Ovary (tissue), 10 donors: Measurements from ENCODE around the gene CCDC71L. TPM values are rescaled to one million over a fixed set of nuclear protein-coding genes. Genes with fewer than 3 reads are reported as not detected.
"Not testable (repeated sequence)": the region's sequence is repeated elsewhere in the genome, so short reads cannot be mapped to it uniquely, and the experiment has no call there.

Experiments used
- DNase-seq, 5 donors: peaks; one replicate each; pipeline ENCODE4 v3.0.0-alpha.2; 2019 to 2020
- H3K27ac ChIP-seq, 2 donors: fragments of 200-600 bp; one replicate each; pipeline versions ENCODE4 v1.5.1 to v1.8.0; 2019 to 2022
- H3K27me3 ChIP-seq: fragments of 200-600 bp; one replicate; pipeline ENCODE4 v1.8.0; 2022
- H3K36me3 ChIP-seq: fragments of 200-600 bp; sonication (generic); one replicate; pipeline ENCODE4 v1.5.1; 2019
- H3K4me1 ChIP-seq: one replicate; pipeline ENCODE4 v1.8.1; 2013; ENCODE audit warnings: mild to moderate bottlenecking, moderate library complexity; ENCODE audit not compliant: insufficient read depth
- H3K4me3 ChIP-seq: fragments of 200-600 bp; sonication (generic); one replicate; pipeline ENCODE4 v1.5.1; 2017
- H3K9me3 ChIP-seq, 2 donors: fragments of 200-600 bp in 1 of 2; sonication (generic) in 1 of 2; one replicate each; pipeline versions ENCODE4 v1.5.1 to v1.8.1; 2013 to 2019; ENCODE audit warnings: mild to moderate bottlenecking in 1 of 2, moderate library complexity in 1 of 2
- EP300 ChIP-seq: sonication (generic); formaldehyde crosslinking; IDR thresholded peaks from one replicate; pipeline ENCODE4 v1.6.1; 2017; ENCODE audit warnings: antibody characterized with exemption
- POLR2A ChIP-seq: fragments of 450-650 bp; IDR thresholded peaks from one replicate; pipeline ENCODE4 v1.6.1; 2017; ENCODE audit warnings: antibody characterized with exemption, mild to moderate bottlenecking, moderate library complexity
- WGBS, 3 donors: extraction: QIAGEN DNeasy Blood & Tissue Kit in 1 of 3; methylation state at CpG; one replicate each; pipeline versions ENCODE4 v1.1.5 to v1.1.7; 2013 to 2017; 5-methylcytosine and 5-hydroxymethylcytosine counted together
- intact Hi-C, 4 donors: fragments of 100-400 bp; cut with DNase I; formaldehyde crosslinking; loops; one replicate each; pipeline versions ENCODE4 v1.11.0 to v1.15.1; 2022 to 2023
- long read RNA-seq, 3 donors: library from polyadenylated mRNA in 2 of 3; unstranded in 2 of 3; transcript quantifications; one replicate each; pipeline ENCODE4 v2.0.0 and lab custom pipeline, GENCODE V29; 2021 to 2026
- polyA plus RNA-seq, 2 donors: library from polyadenylated mRNA; stranded (reverse); fragments of 200-250 nt in 1 of 2; fragments of 350-450 nt in 1 of 2; fragmentation: Illumina TruSeq in 1 of 2; extraction: RNeasy Lipid Tissue Mini Kit (QIAGEN cat#74804) in 1 of 2; gene quantifications; one replicate each; pipeline ENCODE4 v1.2.3, GENCODE V29; 2013 to 2014
- total RNA-seq, 7 donors: library from RNA; depleted of rRNA in 2 of 7; stranded (reverse); fragments of >200 nt in 2 of 7; fragmentation: NEBNext Ultra II Directional in 3 of 7; extraction: Animal tissue kit (Norgen Biotek cat#: 25700) in 3 of 7; gene quantifications; one replicate each; pipeline versions ENCODE4 v1.1.0 to v1.2.4, GENCODE V29; 2016 to 2023
- TF ChIP-seq, protein P1 (sequence below), 3 donors: fragments of 450-650 bp in 2 of 3; fragments of 200-600 bp in 1 of 3; IDR thresholded peaks; one replicate each; pipeline versions ENCODE4 v1.5.1 to v1.8.0; 2016 to 2022; ENCODE audit warnings: antibody characterized with exemption in 3 of 3, mild to moderate bottlenecking in 1 of 3
- donor health status: DM: no; HTN: no; CAD: no; lungs with moderate emphysema.
- donor health status: DM: no; HTN: no; CAD: no.
- donor health status: Bipolar disorder and iron deficiency.
- donor health status: DM: yes; HTN: yes; CAD: no.
- donor health status: DM: no; HTN: no; CAD: no.
- donor health status: DM: yes; HTN: yes; CAD: no.

CCDC71L gene
- total RNA-seq (10 to 100 TPM in 6 of 7 donors, 1 to 10 TPM in 1; 9.9 to 77.1 (median 24.0) TPM), polyA plus RNA-seq (10 to 100 TPM; 10.9 to 12.1 TPM)
- long read RNA-seq, donor 1, full-length matches to known transcripts, result 4 of 4 reads
- long read RNA-seq, donor 1, partial matches to known transcripts, result 0 of 4 reads
- long read RNA-seq, donor 1, other reads (novel, unspliced or antisense), result 0 of 4 reads
- long read RNA-seq, donor 2, full-length matches to known transcripts, result 8 of 8 reads
- long read RNA-seq, donor 2, partial matches to known transcripts, result 0 of 8 reads
- long read RNA-seq, donor 2, other reads (novel, unspliced or antisense), result 0 of 8 reads
- long read RNA-seq, donor 3, full-length matches to known transcripts, result 60 of 60 reads
- long read RNA-seq, donor 3, partial matches to known transcripts, result 0 of 60 reads
- long read RNA-seq, donor 3, other reads (novel, unspliced or antisense), result 0 of 60 reads

DNA sequence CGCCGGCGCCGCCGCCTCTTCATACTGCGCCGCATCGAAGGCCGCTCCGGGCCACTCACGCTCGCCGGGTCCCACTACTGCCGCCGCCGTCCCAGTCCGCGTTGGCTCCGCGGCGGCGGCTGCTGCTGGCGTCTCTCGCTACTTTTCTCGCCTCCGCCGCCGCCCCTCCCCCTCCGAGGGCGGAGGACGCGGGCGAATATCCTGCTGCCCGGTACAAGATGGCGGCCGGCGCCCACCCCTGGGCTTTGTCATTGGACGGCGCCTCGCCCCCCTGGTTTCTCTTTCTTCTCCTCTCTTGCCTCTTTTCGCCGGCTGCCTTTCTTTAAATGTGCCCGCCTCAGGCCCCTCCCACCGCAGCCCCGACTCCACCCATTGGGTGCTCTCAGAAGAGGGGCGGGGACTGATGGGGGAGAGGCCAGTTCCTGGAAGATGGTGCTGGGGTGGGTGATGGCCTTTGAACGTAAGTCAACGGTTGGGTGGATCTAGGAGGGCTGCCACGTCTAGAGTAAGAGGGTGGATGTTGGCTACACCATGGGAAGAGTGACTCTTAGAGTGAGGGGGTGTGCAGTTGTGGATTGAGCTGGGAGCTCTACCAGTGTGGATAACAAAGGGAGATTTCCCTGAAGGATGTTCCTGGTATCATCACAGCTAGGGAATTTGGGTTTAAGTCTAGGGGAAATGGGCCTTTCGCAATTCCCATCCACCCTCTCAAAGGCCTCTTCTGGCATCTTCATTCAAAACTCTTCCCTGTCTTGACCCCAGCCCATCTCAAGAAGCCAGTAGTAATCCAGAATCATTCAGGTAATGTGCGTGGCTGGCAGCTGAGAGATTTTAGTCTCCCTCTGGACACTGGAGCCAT is at the start of gene CCDC71L:
CCDC71L (minus strand) TSS at position 297 of the 859 bp plus-strand sequence; CDS start at position 35, 262 bp downstream.
- peak; percentile 94 to 97 (median 95) for DNase-seq
- no peaks in the 10 kb centered on the region for H3K36me3 ChIP-seq
- TF ChIP-seq POLR2A, result peak; percentile 54
- TF ChIP-seq, protein P1, sequence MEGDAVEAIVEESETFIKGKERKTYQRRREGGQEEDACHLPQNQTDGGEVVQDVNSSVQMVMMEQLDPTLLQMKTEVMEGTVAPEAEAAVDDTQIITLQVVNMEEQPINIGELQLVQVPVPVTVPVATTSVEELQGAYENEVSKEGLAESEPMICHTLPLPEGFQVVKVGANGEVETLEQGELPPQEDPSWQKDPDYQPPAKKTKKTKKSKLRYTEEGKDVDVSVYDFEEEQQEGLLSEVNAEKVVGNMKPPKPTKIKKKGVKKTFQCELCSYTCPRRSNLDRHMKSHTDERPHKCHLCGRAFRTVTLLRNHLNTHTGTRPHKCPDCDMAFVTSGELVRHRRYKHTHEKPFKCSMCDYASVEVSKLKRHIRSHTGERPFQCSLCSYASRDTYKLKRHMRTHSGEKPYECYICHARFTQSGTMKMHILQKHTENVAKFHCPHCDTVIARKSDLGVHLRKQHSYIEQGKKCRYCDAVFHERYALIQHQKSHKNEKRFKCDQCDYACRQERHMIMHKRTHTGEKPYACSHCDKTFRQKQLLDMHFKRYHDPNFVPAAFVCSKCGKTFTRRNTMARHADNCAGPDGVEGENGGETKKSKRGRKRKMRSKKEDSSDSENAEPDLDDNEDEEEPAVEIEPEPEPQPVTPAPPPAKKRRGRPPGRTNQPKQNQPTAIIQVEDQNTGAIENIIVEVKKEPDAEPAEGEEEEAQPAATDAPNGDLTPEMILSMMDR (IDR thresholded peaks at IDR 0.05), result no peak
- H3K27ac ChIP-seq, result peak within 1 kb of the TSS; percentile 72 to 94
- no peaks in the 10 kb centered on the region for H3K27me3 ChIP-seq
- no peaks in the 10 kb centered on the region for H3K9me3 ChIP-seq
- H3K4me1 ChIP-seq, result peaks cover 2% of the 10 kb centered on the region
- intact Hi-C loops, result loop anchor here in 1 of 4 donors (10.0 kb wide), 2 partner anchors 384 to 486 kb away; partner anchors contain the start of gene PRKAR2B
- 3 to 4% (median 4%) methylated on average over 51 of the region's 51 CpGs for WGBS, 3 donors
- H3K4me3 ChIP-seq, result peak within 1 kb of the TSS; percentile 82

DNA sequence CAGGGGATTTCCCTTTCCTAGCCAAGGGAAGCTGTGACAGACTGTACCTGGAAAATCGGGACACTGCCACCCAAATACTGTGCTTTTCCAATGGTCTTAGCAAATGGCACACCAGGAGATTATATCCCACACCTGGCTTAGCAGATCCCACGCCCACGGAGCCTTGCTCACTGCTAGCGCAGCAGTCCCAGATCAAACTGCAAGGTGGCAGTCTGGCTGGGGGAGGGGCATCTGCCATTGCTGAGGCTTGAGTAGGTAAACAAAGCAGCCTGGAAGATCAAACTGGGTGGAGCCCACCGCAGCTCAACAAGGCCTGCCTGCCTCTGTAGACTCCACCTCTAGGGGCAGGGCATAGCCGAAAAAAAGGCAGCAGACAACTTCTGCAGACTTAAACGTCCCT is 48.6 kb upstream of the CCDC71L start:
- intact Hi-C loops, H3K36me3 ChIP-seq, H3K27me3 ChIP-seq, H3K27ac ChIP-seq, H3K9me3 ChIP-seq, H3K4me3 ChIP-seq, DNase-seq, H3K4me1 ChIP-seq: not testable (repeated sequence)
- 83 to 87% (median 87%) methylated on average over 7 of the region's 7 CpGs for WGBS, 3 donors

DNA sequence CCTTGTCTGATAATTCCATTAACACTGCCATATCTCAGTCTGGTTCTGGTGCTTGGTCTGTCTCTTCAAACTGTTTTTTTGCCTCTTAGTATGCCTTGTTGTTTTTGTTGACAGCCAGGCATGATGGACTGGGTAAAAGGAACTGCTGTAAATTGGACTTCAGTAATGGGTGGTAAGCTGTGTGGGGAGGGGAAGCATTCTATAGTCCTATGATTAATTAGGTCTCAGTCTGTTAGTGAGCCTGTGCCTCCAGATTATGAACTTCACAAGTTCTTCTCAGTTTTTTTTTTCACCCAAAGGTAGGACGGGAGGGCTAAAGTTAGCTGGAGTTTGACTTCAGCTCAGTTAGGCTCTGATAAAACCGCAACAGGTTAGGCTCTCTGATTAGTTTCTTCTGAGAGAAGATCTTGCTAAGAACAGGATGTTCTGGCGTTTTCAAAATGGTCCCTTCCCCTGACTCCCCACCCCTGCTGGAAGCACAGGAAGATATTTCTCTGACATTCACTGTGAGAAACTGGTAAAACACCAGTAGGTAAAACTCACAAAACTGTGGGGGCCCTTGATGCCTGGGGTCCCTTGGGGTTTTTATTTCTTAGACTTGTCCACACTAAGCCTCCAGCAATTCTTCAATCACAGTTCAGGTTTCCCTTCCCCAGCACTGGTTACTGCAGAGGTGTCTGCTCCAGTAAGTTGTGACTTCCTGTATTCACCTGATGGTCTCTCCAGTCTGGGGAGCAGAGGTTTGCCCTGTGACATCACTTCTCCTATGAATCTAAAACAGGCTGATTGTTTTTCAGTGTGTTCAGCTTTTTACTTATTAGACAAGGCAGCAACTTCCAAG is 43.3 kb upstream of the CCDC71L start:
- DNase-seq, result no peak
- no peak overlapping the region for H3K4me3 ChIP-seq
- WGBS, 3 donors, result 41 to 81% (median 68%) methylated on average over 3 of the region's 3 CpGs

GRCh38 chr7:106693677-106694353 is 32.9 kb upstream of the CCDC71L start:
- 77 to 79% (median 77%) methylated on average over 4 of the region's 4 CpGs for WGBS, 3 donors
- Histone ChIP-seq H3K4me1 (no peaks in the 10 kb centered on the region), H3K36me3 (no peaks in the 10 kb centered on the region), H3K27me3 (no peaks in the 10 kb centered on the region), H3K4me3 (no peak overlapping the region), H3K27ac (no peak overlapping the region), H3K9me3 (no peaks in the 10 kb centered on the region)
- intact Hi-C loops, result no loop called here
- TF ChIP-seq EP300 (no peak), POLR2A (no peak)
- TF ChIP-seq, protein P1 (IDR thresholded peaks at IDR 0.05), result no peak
- no peak for DNase-seq

More for the DNA sequence above, 43.3 kb upstream of the CCDC71L start:
- Histone ChIP-seq H3K9me3 (no peaks in the 10 kb centered on the region), H3K27me3 (no peaks in the 10 kb centered on the region), H3K36me3 (no peaks in the 10 kb centered on the region), H3K4me1 (no peaks in the 10 kb centered on the region), H3K27ac (no peak overlapping the region)
- TF ChIP-seq, protein P1 (IDR thresholded peaks at IDR 0.05), result no peak
- TF ChIP-seq POLR2A (no peak), EP300 (no peak)
- intact Hi-C loops, result no loop called here
